HG03060 (cell line): Measurements from ENCODE around the gene TARS3.
"Not testable (repeated sequence)": the region's sequence is repeated elsewhere in the genome, so short reads cannot be mapped to it uniquely, and the experiment has no call there.

ENCODE experiments used
- ATAC-seq: cut with Tn5 transposase; IDR thresholded peaks from one replicate; pipeline ENCODE4 v1.9.1; 2021; ENCODE audit warnings: low read depth, moderate number of reproducible peaks; ENCODE audit not compliant: unreplicated experiment

Gene TARS3

DNA sequence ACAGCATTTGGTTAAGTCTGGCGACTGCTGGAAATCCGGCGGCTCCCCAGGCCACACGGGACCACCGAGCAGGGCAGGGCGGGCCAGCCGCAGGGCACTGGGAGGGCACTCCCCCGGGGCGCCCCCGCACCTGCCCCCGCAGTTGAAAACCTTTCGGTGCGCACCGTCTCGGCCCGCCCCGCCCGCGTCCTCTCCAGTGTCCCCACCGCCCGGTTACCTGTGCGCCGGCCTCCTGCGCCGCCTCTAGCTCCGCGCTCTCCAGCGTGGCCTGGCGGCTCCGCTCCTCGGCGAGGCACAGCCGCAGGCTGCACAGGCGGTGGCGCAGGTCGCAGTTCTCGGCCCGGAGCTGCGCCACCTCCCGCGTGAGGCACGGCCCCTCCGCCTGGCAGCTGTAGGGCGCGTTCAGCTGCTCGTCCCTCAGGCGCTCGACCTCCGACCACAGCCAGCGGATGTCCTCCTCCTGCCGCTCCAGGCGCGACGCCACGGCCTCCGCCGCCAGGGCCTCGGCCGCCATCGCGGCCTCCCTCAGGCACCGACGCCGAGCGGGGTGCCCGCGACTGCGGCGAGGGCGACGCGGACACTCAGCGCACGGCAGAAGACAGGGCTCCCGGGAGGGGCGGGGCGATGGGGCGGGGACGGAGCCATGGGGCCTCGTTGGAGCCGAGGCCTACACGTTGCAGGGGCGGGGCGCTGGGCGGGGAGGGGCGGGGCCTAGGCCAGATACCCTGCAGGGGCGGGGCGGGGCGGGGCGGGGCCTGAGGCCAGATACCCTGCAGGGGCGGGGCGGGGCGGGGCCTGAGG lies at the start of gene TARS3:
Gene TARS3, minus strand, starts transcription at position 600 of the 801 bp plus-strand sequence. Its CDS starts 86 bp downstream, at position 514.
- peak; percentile 40 for ATAC-seq

DNA sequence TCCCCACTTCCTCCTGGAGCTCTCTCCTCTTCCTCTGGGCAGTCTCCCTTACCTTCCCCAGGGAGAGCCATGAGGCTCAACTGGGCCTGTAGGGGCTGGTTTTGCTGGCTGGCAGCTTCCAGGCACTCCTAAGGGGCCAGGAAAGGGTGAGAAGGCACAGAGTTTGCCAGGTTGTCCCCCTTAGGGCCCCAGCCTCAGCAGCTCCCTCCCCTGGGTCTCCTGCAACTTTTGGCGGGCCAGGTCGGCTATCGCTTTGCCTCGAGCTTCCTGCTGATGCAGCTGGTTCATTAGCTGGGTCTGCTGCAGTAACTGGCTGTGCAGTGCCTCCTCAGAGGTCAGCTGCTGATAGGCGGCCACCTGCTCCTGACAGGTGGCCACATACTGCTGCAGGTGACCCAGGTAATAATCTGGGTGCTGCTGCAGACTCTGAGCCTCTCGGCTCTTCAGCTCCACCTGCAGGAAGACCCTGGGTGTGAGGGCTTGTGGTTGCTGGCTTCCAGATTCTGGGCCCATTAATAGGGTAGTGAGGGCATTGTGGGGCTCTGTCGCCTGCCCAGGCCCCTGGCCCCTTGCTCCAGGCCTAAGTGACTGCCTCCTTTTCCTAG lies 49.3 kb upstream of the TARS3 start:
- no peak for ATAC-seq

DNA sequence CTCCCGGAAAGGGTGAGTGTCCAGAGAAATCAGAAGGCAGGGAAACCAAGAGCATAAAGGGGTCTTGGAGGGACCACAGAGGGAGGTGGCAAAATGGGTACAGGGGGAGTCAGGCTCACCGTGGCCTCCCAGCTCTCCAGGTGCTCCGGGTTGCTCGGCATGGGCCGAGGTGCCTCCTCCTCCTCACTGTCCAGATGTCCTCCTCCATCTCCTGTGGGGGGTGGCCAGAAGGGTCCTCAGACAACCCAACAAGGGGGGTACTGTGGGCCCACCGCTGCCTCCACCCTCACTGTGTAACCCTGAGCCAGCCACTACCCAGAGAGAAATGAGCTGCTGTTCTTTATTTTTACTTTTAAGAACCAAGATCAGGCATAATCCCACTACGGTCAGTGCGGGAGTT lies 48.6 kb upstream of the TARS3 start:
- no peak for ATAC-seq

DNA sequence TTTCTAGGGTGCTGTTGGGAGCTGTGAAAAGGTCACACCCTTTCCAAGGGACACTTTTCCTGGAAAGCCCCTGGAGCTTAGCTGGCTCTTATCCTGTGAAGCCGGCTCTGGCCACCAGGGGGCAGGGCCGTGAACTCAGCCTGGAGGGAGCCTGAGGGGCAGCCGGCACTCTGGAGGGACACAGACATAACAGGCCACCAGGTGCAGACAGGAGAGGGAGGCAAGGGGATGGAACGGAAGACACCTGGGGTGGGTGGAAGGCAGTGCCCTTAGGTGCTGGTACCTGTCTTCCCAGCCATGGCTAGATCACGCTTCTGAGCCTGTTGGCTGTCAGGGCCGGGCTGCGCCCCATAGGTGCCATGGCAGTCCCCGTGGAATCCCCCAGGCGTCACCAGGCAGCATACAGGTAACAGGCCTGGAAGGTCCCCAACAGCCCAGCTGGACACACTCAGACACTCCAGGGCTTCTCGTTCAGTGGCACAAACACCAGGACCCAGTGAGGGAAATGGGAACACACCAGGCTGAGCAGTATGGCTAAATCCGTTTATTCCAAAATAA lies 42.9 kb upstream of the TARS3 start:
- ATAC-seq, result not testable (repeated sequence)

DNA sequence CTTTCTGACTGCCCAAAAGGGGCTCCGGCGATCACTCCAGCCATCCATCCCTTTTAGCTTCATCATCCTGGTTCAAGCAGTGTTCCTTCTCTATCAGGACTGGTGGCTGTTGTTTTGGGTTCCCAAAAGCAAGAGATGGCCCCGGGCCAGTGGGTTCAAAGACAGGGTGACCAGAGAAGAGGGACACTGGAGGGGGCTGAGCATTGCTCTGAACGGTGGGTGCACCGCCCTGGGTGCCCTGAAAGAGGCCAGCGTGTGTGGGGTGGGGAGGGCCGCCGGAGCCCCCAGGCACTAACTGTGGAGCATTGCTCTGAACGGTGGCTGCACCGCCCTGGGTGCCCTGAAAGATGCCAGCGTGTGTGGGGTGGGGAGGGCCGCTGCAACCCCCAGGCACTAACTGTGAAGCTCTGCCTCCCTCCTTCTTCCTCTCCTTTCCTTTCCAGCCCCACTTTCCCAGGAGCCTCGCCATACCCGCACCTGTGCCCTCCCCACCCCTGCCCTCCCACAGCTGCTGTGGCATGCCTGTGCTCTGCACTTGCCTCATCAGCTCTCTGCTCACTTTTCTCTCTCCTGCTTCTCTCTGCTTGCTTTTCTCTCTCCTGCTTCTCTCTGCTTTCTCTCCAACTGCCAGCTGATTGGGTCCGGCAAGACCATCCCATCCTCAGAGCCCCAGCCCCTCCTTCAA lies 41.6 kb upstream of the TARS3 start:
- ATAC-seq, result no peak

DNA sequence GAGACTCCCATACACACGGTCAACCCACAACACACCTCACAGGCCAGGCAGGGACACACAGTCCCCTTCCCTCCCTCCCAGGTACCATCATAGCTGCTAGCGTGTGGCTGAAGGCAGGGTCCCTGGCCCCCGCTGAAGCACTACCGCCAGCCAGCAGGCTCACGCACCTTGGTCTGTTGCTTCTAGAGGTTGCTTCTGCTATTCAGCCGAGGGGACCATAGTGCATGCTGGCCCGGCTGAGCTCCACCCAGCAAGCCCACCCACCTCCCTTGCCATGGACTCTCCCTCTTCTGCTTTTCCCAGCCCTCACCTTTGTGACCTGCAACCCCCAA lies 41.0 kb upstream of the TARS3 start:
- not testable (repeated sequence) for ATAC-seq

DNA sequence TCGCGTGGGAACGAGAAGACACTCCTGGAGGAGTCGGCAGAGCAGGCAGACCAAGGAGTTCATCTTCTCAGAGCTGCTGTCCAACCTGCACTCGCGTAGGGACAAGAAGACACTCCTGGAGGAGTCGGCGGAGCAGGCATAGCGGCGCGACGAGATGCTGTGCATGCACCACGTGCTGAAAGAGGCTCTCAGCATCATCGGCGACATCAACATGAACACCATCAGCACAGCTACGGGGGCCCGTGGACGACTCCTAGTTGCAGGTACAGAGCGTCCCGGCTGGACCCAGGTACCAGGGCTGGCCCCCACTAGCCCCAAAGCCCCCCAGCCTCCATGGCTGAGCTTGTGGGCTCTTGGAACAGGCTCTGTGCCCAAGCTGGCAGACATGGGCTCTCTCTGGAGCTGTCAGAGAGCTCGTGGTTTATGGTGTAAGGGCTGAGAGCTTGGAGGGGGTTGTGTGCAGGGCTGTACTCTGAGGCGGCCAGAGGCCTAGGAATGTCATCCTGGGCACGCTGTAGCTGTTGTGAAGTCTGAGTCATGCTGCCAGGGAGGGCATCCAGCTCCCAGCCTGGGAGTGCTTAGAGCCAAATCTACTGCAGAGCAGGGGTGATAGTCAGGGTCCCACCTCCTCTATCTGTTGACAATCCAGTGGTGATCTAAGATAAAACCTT lies 40.5 kb upstream of the TARS3 start:
- not testable (repeated sequence) for ATAC-seq

DNA sequence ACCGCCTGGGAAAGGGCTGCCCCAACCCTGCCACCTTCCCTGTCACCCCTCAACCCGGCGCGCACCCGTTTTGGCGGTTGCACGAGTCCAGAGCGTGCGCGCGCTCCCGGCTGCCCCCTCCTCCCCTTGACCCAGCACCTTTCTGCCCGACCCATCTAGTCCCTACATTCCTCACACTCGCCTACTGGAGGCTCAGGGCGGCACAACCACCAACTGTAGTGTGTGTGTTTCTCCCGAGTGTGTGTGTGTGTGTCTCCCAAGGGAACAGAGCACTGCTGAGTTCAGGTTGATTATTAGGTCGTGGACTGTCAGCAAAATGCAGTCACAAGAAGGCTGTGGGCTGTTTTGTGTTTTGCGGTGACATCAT lies 22.4 kb upstream of the TARS3 start:
- ATAC-seq, result peak; percentile 38

DNA sequence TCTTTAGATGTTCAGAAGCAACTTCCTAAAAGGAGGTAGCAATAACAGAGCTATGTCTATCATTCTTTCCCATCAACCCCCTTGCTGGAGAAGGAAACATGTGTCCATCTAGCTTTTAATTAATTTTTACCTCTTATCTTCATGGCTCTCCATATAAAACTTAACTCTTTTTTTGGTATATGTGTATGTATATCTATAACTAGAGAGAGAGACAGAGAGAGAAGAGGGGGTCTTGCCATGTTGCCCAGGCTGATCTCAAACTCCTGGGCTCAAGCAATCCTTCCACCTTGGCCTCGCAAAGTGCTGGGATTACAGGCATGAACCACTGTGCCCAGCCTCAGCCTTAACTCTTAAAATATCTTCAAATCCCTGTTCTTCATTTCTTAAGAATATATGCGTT lies 10.6 kb upstream of the TARS3 start:
- not testable (repeated sequence) for ATAC-seq

DNA sequence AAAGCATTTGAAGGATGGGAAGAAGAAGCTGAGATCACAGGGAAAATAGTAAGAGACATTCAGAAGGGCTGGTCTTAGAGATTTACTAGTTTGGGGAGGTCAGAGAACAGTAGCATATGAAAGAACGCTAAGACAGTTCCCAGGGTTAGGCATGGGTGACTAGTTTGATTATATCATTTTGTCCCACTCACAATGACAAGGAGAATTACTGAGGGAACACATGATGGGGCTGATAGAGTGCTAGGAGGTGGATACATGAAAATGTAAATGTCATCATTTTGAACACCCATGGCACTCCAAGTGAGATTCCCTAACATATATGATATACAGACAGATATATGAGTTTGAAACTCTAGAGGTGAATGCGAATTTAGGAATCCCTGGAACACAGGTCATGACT lies 9.3 kb upstream of the TARS3 start:
- ATAC-seq, result no peak

DNA sequence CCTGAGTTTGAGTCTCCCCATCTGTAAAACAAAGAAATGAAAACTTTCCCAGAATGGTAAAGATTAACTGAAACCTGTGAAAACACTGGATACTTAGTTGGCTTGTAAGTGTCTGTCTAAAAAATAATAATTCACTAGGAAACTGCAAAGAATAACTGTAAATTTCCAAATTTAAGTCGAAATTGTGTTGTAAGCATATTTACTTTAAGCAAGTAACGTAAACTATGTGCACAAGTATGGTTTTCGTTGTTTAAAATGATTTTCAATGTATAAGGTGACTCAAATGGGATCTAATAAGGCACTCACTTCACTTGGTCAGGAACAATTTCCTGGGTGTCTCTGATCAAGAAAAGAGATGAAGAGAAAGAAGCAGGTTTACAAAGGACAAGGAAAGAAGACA lies 8.5 kb upstream of the TARS3 start:
- no peak for ATAC-seq

DNA sequence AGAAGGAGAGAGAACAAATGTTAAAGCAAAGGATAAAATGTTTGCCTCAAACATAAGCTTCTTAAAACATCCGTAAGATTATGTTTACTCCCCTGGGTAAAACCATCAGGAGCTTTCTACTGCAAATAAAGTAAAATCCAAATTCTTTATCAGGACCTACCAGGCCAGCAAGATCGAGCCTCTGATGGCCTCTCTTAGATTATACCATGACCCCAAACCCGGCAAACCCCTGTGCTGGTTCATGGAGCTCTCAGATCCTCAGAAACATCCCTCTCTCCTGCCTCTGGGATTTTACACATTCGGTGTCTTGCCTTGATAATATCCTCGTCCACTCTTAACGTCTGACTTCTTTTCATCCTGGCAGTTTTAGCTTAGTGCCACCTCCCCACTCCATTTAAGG lies 7.5 kb upstream of the TARS3 start:
- no peak for ATAC-seq

DNA sequence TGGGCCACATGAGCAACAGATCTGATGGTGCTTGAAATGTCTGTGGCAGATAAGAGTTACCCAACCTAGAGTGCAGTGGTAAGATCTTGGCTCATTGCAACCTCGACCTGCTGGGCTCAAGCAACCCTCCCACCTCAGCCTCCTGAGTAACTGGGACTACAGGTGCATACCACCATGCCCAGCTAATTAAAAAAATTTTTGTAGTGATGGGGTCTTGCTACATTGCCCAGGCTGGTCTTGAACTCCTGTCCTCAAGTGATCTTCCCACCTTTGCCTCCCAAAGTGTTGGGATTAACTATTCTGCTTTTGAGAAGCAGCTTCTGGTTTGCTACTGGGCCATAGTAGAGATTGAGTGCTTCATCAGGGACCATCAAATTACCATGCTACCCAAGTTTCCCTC lies 2.9 kb upstream of the TARS3 start:
- no peak for ATAC-seq

DNA sequence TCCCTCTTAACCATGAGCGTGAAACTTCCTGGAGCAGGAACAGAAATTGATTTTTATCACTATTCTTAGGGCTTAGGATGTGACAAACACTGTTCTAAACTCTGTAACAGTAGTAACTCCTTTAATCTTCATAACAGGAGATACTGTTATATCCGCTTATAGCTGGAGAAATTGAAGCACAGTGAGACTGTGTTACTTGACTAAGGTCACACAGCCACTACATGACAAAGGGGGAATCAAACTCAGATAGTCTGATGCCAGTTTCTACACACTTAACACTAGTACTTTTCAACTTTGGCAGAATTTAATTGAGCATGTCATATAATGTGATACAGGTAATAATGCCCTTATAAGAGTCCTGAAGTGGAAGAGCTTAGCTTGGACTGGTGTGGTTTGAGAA lies 800 bp upstream of the TARS3 start:
- no peak for ATAC-seq

DNA sequence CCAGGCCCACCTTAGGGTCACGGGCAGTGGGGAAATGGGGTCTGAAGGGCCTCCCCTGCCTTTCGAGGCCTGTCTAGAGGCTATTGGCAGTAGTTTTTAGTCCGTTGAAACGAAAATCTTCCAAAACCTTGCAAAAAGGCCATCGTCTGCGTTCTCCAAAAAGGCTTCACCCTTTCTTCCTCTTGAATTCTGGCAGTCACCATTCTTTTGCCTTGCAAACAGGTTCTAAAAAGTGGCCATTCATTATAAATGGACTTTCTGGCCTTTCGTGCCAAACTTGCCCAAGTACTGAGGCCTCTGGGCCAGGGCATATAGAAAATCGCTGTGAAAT lies 367 bp upstream of the TARS3 start:
- no peak for ATAC-seq

DNA sequence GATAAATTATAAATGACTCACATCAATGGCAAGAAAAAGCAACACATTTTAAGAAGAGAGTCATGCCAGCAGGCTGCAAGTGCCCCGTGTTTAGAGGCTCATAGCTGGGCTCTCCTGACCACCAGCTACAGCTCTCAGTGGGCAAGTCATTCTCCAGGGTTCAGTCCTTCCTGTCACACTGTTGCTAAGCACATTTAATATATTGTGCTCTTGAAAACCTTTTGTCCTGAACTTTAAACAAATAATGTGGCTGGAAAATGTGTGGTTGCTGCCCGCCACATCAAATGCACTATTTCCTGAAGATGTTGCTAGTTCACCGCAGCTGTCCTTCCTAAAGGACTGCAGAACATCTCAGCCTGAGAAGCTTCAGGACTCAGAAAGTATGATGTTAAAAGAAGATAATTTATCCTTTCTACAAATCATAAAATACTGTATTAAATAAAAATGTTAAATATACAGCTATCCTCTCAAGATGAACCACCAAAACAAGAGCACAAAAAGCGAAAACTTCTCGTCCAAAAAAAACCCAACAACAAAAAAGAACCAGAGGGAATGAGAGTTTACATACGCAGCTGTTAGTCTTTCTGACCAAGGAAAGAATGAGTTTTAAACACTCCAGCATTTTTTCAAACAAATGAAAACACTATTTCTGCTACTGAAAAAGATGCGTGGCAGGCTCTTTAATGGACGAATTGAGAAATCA lies 951 bp downstream of the TARS3 start:
- ATAC-seq, result peak; percentile 55

DNA sequence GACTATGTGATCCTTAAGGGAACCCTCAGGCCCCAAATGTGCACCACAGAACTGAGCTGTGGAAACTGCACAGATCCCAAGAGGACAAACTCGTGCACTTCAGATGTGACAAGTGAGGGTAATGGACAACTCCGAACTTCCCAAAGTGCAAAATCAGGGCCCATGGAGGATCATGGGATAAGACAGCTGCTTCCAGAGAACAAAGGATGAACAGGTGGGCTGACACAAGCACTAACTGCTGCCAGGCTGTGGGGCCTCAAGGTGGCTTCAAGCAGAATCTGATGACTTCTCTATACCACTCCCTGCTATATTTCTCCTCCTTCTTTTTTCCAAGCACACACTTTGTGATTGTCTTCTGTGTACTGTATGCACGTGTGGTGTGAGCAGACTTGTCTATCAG lies 5.4 kb downstream of the TARS3 start:
- ATAC-seq, result no peak

DNA sequence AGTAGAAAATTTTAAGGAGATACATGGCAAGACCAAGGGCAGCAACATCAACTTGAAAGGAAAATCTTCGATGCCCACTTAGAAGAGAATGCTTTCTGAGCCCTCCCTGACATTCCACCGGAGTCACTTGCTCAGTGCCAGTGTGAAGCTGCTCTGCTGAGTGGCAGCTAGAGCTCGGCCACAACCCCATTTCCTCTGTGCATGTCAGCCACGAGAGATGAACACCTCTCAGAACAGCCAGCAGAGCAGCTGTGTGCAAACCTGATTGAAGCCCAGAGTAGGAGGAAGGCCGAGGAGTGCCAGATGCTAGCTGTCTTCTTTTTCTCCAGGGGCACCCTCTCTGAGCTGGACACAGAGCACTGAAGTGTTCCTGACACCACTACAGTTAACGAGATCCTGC lies 12.2 kb downstream of the TARS3 start:
- ATAC-seq, result no peak

DNA sequence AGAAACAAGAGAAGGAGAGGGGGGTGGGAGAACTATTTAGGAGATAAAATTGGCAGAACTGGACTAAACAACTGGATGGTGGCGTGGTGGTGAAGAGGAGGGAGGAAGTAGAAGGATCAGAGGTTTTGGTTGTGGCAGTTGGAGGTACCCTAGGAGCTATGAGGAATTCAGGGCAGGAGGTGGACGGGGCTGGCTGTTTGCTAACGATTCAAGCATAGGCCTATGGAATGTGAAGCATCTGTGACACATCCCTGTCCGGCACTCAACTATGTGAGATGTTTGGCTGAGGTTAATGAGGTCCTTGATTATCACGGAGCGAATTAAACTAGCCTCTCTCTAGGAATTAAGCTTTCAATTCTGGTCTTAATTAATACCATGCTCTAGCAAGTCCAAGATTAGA lies 13.5 kb downstream of the TARS3 start:
- ATAC-seq, result no peak

DNA sequence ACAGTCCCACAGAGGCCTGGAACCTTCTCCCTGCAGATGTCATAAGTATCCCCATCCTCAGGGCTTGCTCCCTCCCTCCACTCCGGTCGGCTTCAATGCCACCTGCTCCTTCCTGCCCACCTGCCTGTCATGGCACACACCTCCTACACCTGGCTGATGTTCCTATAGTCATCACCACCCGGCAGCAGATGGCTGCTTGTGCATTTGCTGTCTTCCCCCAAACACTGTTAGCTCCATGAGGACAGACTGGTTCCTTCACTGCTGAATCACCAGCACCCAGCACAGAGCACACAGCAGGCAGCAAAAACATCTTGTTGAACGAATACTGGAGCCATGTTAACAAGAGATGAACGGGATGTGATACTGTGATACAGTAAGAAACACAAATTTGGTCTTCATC lies 14.8 kb downstream of the TARS3 start:
- no peak for ATAC-seq

DNA sequence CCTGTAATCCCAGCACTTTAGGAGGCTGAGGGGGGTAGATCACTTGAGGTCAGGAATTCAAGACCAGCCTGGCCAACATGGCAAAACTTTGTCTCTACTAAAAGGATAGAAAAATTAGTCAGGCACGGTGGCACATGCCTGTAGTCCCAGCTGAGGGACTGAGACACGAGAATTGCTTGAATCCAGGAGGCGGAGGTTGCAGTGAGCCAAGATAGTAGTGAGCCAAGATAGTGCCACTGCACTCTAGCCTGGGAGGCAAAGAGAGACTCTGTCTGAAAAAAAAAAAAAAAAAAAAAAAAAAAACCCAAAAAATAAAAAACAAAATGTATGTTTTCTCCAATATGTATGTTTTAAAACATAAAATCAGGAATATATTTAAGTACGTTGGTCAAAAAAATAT lies 16.3 kb downstream of the TARS3 start:
- no peak for ATAC-seq
